Karpas-422 (cell line): ENCODE data around the gene MRAP. TPM values are rescaled to one million over a fixed set of nuclear protein-coding genes. Genes with fewer than 3 reads are reported as not detected.

Experiments
- DNase-seq: peaks from one replicate; pipeline ENCODE4 v3.0.0-alpha.2; 2015
- H2AFZ ChIP-seq: fragments of 200-600 bp; sonication (generic); 2 replicates; pipeline ENCODE4 v1.6.1; 2014; ENCODE audit warnings: antibody characterized with exemption, low read length, mixed read lengths
- H3K27ac ChIP-seq: fragments of 200-600 bp; sonication (generic); 2 replicates; pipeline ENCODE4 v1.5.1; 2014; ENCODE audit warnings: mild to moderate bottlenecking, low read length, moderate library complexity
- H3K27me3 ChIP-seq: fragments of 200-600 bp; sonication (generic); 2 replicates; pipeline ENCODE4 v1.6.1; 2014; ENCODE audit warnings: low read length, mixed read lengths
- H3K36me3 ChIP-seq: fragments of 200-600 bp; sonication (generic); 2 replicates; pipeline ENCODE4 v1.6.1; 2014; ENCODE audit warnings: low read length, mixed read lengths; ENCODE audit not compliant: insufficient read depth
- H3K4me1 ChIP-seq: fragments of 200-600 bp; sonication (generic); 2 replicates; pipeline ENCODE4 v1.6.1; 2014; ENCODE audit warnings: mild to moderate bottlenecking, low read length, mixed read lengths
- H3K4me2 ChIP-seq: fragments of 200-600 bp; sonication (generic); 2 replicates; pipeline ENCODE4 v1.6.1; 2014; ENCODE audit warnings: low read length, low read depth, mild to moderate bottlenecking; ENCODE audit not compliant: poor library complexity, severe bottlenecking
- H3K4me3 ChIP-seq: fragments of 200-600 bp; sonication (generic); 2 replicates; pipeline ENCODE4 v1.5.1; 2014; ENCODE audit warnings: mild to moderate bottlenecking, antibody characterized with exemption, low read length, mixed read lengths
- H3K79me2 ChIP-seq: fragments of 200-600 bp; sonication (generic); 2 replicates; pipeline ENCODE4 v1.6.1; 2014; ENCODE audit warnings: mild to moderate bottlenecking, low read length, mixed read lengths
- H3K9ac ChIP-seq: fragments of 200-600 bp; sonication (generic); 2 replicates; pipeline ENCODE4 v1.6.0; 2014; ENCODE audit warnings: low read length
- H3K9me2 ChIP-seq: fragments of 200-600 bp; sonication (generic), shearing (Covaris generic); replicated peaks from 2 replicates; pipeline ENCODE4 v1.6.0; 2014; ENCODE audit warnings: mild to moderate bottlenecking, low read length, moderate library complexity; ENCODE audit not compliant: insufficient read depth
- H3K9me3 ChIP-seq: fragments of 300-700, 200-600 bp; sonication (generic); 2 replicates; pipeline ENCODE4 v1.6.1; 2014; ENCODE audit warnings: low read length, mixed read lengths
- H4K20me1 ChIP-seq: fragments of 200-600 bp; sonication (generic); 2 replicates; pipeline ENCODE4 v1.6.1; 2014; ENCODE audit warnings: mild to moderate bottlenecking, antibody characterized with exemption, low read length, low read depth; ENCODE audit not compliant: insufficient read depth
- total RNA-seq: library from RNA; depleted of rRNA; stranded (reverse); fragments of >200 nt; shearing (Covaris generic); gene quantifications from 2 replicates; pipeline ENCODE4 v1.2.3, GENCODE V29; 2014; ENCODE audit warnings: low replicate concordance

The MRAP gene
- total RNA-seq, 1 experiment from 2014 or later, result not detected

DNA sequence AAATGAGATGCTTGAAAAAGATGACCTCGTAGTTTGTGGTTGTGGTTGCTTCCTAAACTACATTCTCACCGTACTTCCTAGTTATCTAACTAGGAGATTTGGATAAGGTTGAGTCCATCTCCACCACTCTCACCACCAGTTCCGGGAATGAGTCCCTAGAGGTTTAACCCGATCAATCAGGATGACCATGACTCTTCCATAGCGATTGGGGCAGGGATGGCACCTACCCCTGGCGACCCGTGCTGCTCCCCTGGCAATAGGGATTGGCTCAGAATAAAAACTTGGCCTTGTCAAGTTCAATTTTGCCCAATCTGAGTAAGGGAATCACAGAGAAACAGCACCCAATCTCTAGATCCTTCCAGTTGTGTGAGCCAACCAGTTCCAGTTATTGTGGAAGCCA lies 17.1 kb upstream of the MRAP start:
- no peak overlapping the region for H3K9ac ChIP-seq
- H3K9me3 ChIP-seq, result no peaks in the 10 kb centered on the region
- H3K27ac ChIP-seq, result no peak overlapping the region
- H3K79me2 ChIP-seq, result peaks cover 41% of the 10 kb centered on the region
- H3K4me3 ChIP-seq, result no peak overlapping the region
- H3K36me3 ChIP-seq, result no peaks in the 10 kb centered on the region
- H3K27me3 ChIP-seq, result no peaks in the 10 kb centered on the region
- no peak overlapping the region for H3K4me2 ChIP-seq
- no peaks in the 10 kb centered on the region for H4K20me1 ChIP-seq
- peaks cover 20% of the 10 kb centered on the region for H3K4me1 ChIP-seq
- no peak overlapping the region for H2AFZ ChIP-seq
- no peaks in the 10 kb centered on the region for H3K9me2 ChIP-seq
- no peak for DNase-seq

- H3K27me3 ChIP-seq, result no peaks in the 10 kb centered on the region
- H3K27ac ChIP-seq, result no peak overlapping the region
- no peak for DNase-seq
- no peaks in the 10 kb centered on the region for H4K20me1 ChIP-seq
- H3K9me3 ChIP-seq, result no peaks in the 10 kb centered on the region
- H2AFZ ChIP-seq, result no peak overlapping the region
- H3K4me3 ChIP-seq, result no peak overlapping the region
- H3K4me1 ChIP-seq, result peaks cover 11% of the 10 kb centered on the region
- H3K36me3 ChIP-seq, result no peaks in the 10 kb centered on the region
- no peaks in the 10 kb centered on the region for H3K9me2 ChIP-seq
- no peak overlapping the region for H3K9ac ChIP-seq
- H3K4me2 ChIP-seq, result no peak overlapping the region
- peaks cover 28% of the 10 kb centered on the region for H3K79me2 ChIP-seq
Measured at GRCh38 chr21:32282992-32283391, 15.7 kb upstream of the MRAP start.

GRCh38 chr21:32285476-32285875 lies 13.2 kb upstream of the MRAP start:
- Histone ChIP-seq H3K9ac (no peak overlapping the region), H3K79me2 (peaks cover 13% of the 10 kb centered on the region), H3K4me3 (no peak overlapping the region), H2AFZ (no peak overlapping the region), H3K27me3 (no peaks in the 10 kb centered on the region), H3K9me2 (no peaks in the 10 kb centered on the region), H3K4me1 (no peaks in the 10 kb centered on the region), H3K9me3 (no peaks in the 10 kb centered on the region), H3K4me2 (no peak overlapping the region), H3K36me3 (no peaks in the 10 kb centered on the region), H3K27ac (no peak overlapping the region), H4K20me1 (no peaks in the 10 kb centered on the region)
- DNase-seq, result no peak

GRCh38 chr21:32297449-32297848 lies 1.2 kb upstream of the MRAP start:
- Histone ChIP-seq H3K79me2 (no peaks in the 10 kb centered on the region), H3K4me2 (no peak overlapping the region), H3K9ac (no peak overlapping the region), H3K27me3 (no peaks in the 10 kb centered on the region), H3K4me1 (no peaks in the 10 kb centered on the region), H2AFZ (no peak overlapping the region), H3K9me3 (no peaks in the 10 kb centered on the region), H4K20me1 (no peaks in the 10 kb centered on the region), H3K36me3 (peaks cover 6% of the 10 kb centered on the region; the same call in 1 of the 2 replicates), H3K9me2 (no peaks in the 10 kb centered on the region), H3K4me3 (no peak overlapping the region), H3K27ac (no peak overlapping the region)
- no peak for DNase-seq

DNA sequence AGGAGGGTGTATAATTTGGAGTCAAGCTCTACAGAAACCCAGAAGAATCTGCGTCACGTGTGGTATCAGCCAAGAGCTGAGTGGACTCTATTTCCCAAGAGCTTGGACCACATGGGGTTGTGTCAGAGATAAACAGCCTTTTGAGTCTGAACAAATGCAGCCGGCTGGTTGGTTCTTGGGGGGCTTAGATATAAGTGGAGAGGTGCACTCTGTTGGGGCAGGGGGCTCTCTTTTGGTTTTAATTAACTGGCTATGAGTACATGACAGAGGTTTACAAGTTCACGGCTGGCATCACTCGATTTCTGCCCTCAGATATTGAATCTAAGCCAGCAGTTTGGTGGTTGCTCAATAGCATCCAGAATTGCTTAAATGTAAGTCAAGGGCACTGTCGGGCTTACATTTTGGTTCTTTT lies 501 bp upstream of the MRAP start:
- no peak overlapping the region for H3K27ac ChIP-seq
- H3K9me2 ChIP-seq, result no peaks in the 10 kb centered on the region

DNA sequence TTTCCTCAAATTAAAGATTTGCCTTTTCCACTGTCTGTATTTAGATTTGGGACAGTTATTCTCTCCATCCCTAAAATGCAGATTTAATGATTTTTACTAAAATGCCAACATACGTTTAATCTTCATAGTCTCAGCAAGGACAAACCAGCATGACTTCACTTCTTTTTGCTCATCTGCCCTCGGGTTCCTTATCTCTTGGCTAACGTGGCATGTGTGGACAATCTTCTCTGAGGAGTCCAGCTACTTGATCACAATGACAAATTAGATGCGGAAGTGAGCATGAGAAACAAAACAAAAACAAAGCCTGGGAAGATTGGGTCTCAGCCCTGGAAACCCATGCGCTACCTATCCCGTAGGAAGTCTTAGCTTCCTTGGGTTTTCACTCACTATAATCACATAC lies 1.0 kb downstream of the MRAP start:
- Histone ChIP-seq H3K36me3 (peaks cover 6% of the 10 kb centered on the region; the same call in 1 of the 2 replicates), H4K20me1 (no peaks in the 10 kb centered on the region), H3K9me3 (no peaks in the 10 kb centered on the region), H3K27ac (no peak overlapping the region), H3K9me2 (no peaks in the 10 kb centered on the region), H3K4me3 (no peak overlapping the region), H3K27me3 (no peaks in the 10 kb centered on the region), H3K4me2 (no peak overlapping the region), H2AFZ (no peak overlapping the region), H3K9ac (no peak overlapping the region), H3K79me2 (no peaks in the 10 kb centered on the region), H3K4me1 (no peaks in the 10 kb centered on the region)
- no peak for DNase-seq

More for the DNA sequence above, 501 bp upstream of the MRAP start:
- Histone ChIP-seq H4K20me1 (no peaks in the 10 kb centered on the region), H3K36me3 (peaks cover 6% of the 10 kb centered on the region; the same call in 1 of the 2 replicates), H3K4me1 (no peaks in the 10 kb centered on the region), H2AFZ (no peak overlapping the region), H3K4me2 (no peak overlapping the region), H3K9ac (no peak overlapping the region), H3K4me3 (no peak overlapping the region), H3K27me3 (no peaks in the 10 kb centered on the region), H3K79me2 (no peaks in the 10 kb centered on the region), H3K9me3 (no peaks in the 10 kb centered on the region)
- DNase-seq, result no peak

DNA sequence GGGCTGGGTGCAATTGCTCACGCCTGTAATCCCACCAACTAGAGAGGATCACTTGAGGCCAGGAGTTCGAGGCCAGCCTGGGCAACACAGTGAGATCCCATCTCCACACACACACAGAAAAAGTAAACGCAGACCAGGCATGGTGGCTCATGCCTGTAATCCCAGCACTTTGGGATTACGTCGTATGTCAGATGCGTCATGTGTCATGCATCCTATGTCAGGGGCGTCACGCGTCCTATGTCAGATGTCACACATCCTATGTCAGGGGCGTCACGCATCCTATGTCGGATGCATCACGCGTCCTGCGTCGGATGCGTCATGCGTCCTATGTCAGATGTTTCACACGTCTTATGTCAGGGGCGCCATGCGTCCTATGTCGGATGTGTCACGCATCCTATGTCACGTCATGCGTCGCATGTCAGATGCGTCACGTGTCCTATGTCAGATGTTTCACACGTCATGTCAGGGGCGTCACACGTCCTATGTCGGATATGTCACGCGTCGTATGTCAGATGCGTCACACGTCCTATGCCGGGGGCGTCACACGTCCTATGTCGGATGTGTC lies 1.5 kb downstream of the MRAP start:
- H3K79me2 ChIP-seq, result no peaks in the 10 kb centered on the region
- DNase-seq, result no peak
- no peaks in the 10 kb centered on the region for H3K9me3 ChIP-seq
- no peaks in the 10 kb centered on the region for H3K4me1 ChIP-seq
- no peak overlapping the region for H3K9ac ChIP-seq
- H3K36me3 ChIP-seq, result peaks cover 6% of the 10 kb centered on the region; the same call in 1 of the 2 replicates
- H3K27me3 ChIP-seq, result no peaks in the 10 kb centered on the region
- no peaks in the 10 kb centered on the region for H4K20me1 ChIP-seq
- H3K9me2 ChIP-seq, result no peaks in the 10 kb centered on the region
- H2AFZ ChIP-seq, result no peak overlapping the region
- H3K4me2 ChIP-seq, result no peak overlapping the region
- H3K4me3 ChIP-seq, result no peak overlapping the region
- H3K27ac ChIP-seq, result no peak overlapping the region

GRCh38 chr21:32301596-32301995 lies 2.9 kb downstream of the MRAP start:
- Histone ChIP-seq H3K9me3 (no peaks in the 10 kb centered on the region), H3K79me2 (no peaks in the 10 kb centered on the region), H3K36me3 (peaks cover 6% of the 10 kb centered on the region; the same call in 1 of the 2 replicates), H4K20me1 (no peaks in the 10 kb centered on the region), H3K27me3 (no peaks in the 10 kb centered on the region), H3K27ac (no peak overlapping the region), H3K4me3 (no peak overlapping the region), H2AFZ (no peak overlapping the region), H3K9ac (no peak overlapping the region), H3K9me2 (no peaks in the 10 kb centered on the region), H3K4me2 (no peak overlapping the region), H3K4me1 (no peaks in the 10 kb centered on the region)
- no peak for DNase-seq
